ENCODE data around the gene KNG1.

Gene KNG1

DNA sequence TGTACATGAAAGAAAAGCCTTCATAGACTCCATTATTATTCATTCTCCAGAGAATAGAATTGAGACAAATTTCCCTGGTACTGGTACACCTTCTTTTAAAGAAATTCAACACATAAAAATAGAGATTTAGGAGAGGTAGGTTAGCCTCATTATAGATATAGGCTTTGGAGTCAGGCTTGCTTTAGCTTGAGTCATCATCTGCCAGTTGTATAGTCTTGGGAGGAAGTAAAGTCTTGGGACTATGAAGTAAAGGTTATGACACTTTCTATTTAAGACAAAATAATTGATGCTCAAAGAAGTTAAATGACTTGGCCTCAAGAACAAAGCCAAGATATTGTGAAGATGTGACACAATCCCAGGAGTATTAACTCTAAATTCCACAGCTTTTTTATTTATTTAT is 47.0 kb upstream of the KNG1 start:
- Histone ChIP-seq H2AFZ (ENCODE audit: low read depth, low read length, severe bottlenecking) (no peak overlapping the region), H3F3A (ENCODE audit: insufficient read depth) (no peaks in the 10 kb centered on the region), H3K36me3 (ENCODE audit: low read length) (no peaks in the 10 kb centered on the region), H3K27me3 (ENCODE audit: low read length) (no peaks in the 10 kb centered on the region), H4K20me1 (ENCODE audit: low read depth, low read length) (no peaks in the 10 kb centered on the region), H3K4me2 (ENCODE audit: low read depth, low read length, poor library complexity, severe bottlenecking) (no peak overlapping the region), H3K4me3 (ENCODE audit: insufficient read depth, low read length, poor library complexity, severe bottlenecking) (no peak overlapping the region), H3K27ac (ENCODE audit: low read depth, low read length) (no peak overlapping the region), H3K79me2 (ENCODE audit: insufficient read depth, low read length) (no peaks in the 10 kb centered on the region), H3K9me2 (replicated peaks; ENCODE audit: insufficient read depth, low read length) (no peaks in the 10 kb centered on the region), H3K9ac (ENCODE audit: low read length) (no peak overlapping the region), H3K9me3 (ENCODE audit: insufficient read depth, low read length) (no peaks in the 10 kb centered on the region)
- TF ChIP-seq, protein P1, sequence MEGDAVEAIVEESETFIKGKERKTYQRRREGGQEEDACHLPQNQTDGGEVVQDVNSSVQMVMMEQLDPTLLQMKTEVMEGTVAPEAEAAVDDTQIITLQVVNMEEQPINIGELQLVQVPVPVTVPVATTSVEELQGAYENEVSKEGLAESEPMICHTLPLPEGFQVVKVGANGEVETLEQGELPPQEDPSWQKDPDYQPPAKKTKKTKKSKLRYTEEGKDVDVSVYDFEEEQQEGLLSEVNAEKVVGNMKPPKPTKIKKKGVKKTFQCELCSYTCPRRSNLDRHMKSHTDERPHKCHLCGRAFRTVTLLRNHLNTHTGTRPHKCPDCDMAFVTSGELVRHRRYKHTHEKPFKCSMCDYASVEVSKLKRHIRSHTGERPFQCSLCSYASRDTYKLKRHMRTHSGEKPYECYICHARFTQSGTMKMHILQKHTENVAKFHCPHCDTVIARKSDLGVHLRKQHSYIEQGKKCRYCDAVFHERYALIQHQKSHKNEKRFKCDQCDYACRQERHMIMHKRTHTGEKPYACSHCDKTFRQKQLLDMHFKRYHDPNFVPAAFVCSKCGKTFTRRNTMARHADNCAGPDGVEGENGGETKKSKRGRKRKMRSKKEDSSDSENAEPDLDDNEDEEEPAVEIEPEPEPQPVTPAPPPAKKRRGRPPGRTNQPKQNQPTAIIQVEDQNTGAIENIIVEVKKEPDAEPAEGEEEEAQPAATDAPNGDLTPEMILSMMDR (IDR thresholded peaks at IDR 0.05; ENCODE audit: insufficient read depth, low read length, poor library complexity, severe bottlenecking), result no peak

DNA sequence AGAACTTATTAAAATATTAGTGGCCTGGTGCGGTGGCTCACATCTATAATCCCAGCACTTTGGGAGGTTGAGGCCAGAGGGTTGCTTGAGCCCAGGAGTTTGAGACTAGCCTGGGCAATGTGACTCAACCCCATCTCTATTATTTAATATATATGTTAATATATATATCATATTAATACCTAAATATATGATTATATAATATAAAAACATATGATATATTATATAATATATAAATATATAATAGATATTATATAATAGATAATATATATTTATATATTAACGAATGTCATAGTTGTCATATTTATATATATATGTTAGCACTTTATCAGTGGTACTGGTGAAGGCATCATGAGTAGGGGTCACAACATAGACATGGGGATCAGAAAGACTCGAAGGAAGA is 46.1 kb upstream of the KNG1 start:
- Histone ChIP-seq H4K20me1 (ENCODE audit: low read depth, low read length) (no peaks in the 10 kb centered on the region), H3K27me3 (ENCODE audit: low read length) (no peaks in the 10 kb centered on the region), H3K9me2 (replicated peaks; ENCODE audit: insufficient read depth, low read length) (no peaks in the 10 kb centered on the region), H3K36me3 (ENCODE audit: low read length) (no peaks in the 10 kb centered on the region), H3F3A (ENCODE audit: insufficient read depth) (no peaks in the 10 kb centered on the region), H3K79me2 (ENCODE audit: insufficient read depth, low read length) (no peaks in the 10 kb centered on the region), H3K27ac (ENCODE audit: low read depth, low read length) (no peak overlapping the region), H3K9me3 (ENCODE audit: insufficient read depth, low read length) (no peaks in the 10 kb centered on the region), H3K4me3 (ENCODE audit: insufficient read depth, low read length, poor library complexity, severe bottlenecking) (no peak overlapping the region), H3K9ac (ENCODE audit: low read length) (no peak overlapping the region), H2AFZ (ENCODE audit: low read depth, low read length, severe bottlenecking) (no peak overlapping the region), H3K4me2 (ENCODE audit: low read depth, low read length, poor library complexity, severe bottlenecking) (no peak overlapping the region)
- TF ChIP-seq, protein P1 (IDR thresholded peaks at IDR 0.05; ENCODE audit: insufficient read depth, low read length, poor library complexity, severe bottlenecking), result no peak
- TF ChIP-seq EZH2phosphoT487 (conservative IDR thresholded peaks at IDR 0.05; ENCODE audit: low read length), result no peak

DNA sequence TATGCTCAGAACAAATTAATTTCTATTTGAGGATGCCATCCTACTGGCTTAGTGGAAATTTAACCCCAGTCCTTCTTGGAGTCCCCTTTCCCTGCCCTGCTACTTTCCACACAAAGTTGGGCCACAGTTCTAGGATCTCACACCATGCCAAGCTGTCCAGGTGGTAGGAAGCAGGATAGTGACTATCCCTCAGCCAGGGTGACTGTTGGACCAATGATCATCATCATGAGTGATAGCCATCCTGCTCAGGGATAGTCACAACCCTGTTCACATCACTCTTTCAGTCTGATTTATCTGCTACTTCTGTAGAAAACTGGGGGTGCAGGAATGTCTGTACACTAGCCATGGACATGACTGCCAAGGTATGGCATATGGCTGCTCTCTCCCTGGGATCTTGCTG is 38.6 kb upstream of the KNG1 start:
- no peaks in the 10 kb centered on the region for H3K36me3 ChIP-seq (ENCODE audit: low read length)
- no peak overlapping the region for H3K9ac ChIP-seq (ENCODE audit: low read length)
- no peaks in the 10 kb centered on the region for H3K9me3 ChIP-seq (ENCODE audit: insufficient read depth, low read length)
- no peak overlapping the region for H2AFZ ChIP-seq (ENCODE audit: low read depth, low read length, severe bottlenecking)
- no peak overlapping the region for H3K4me2 ChIP-seq (ENCODE audit: low read depth, low read length, poor library complexity, severe bottlenecking)
- no peaks in the 10 kb centered on the region for H3K9me2 ChIP-seq (replicated peaks; ENCODE audit: insufficient read depth, low read length)
- TF ChIP-seq EZH2phosphoT487 (conservative IDR thresholded peaks at IDR 0.05; ENCODE audit: low read length), result no peak
- TF ChIP-seq, protein P1 (IDR thresholded peaks at IDR 0.05; ENCODE audit: insufficient read depth, low read length, poor library complexity, severe bottlenecking), result no peak
- H3K27ac ChIP-seq (ENCODE audit: low read depth, low read length), result no peak overlapping the region
- H3K4me3 ChIP-seq (ENCODE audit: insufficient read depth, low read length, poor library complexity, severe bottlenecking), result no peak overlapping the region
- H3F3A ChIP-seq (ENCODE audit: insufficient read depth), result no peaks in the 10 kb centered on the region
- no peaks in the 10 kb centered on the region for H3K27me3 ChIP-seq (ENCODE audit: low read length)
- H4K20me1 ChIP-seq (ENCODE audit: low read depth, low read length), result no peaks in the 10 kb centered on the region
- H3K79me2 ChIP-seq (ENCODE audit: insufficient read depth, low read length), result no peaks in the 10 kb centered on the region

DNA sequence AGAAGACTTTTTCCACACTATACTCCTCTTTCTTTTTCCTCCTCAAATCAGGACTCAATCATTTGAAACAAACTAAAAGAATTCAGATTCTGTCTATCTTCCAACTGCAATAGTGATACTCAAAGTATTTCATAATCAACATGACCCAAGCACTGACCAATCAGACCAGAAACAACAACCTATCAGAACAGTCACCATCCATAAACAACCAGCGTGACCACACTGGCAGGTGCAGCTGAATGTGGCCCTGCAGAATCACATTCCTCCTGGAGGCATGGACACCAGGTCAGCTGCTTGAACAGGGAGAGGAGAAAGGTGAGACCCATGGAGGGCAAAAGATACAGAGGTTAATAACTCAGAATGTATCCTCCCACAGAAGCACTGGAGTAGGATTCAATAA is 38.0 kb upstream of the KNG1 start:
- no peak overlapping the region for H2AFZ ChIP-seq (ENCODE audit: low read depth, low read length, severe bottlenecking)

More for the DNA sequence above, 38.0 kb upstream of the KNG1 start:
- H3K9me3 ChIP-seq (ENCODE audit: insufficient read depth, low read length), result no peaks in the 10 kb centered on the region
- no peaks in the 10 kb centered on the region for H3K79me2 ChIP-seq (ENCODE audit: insufficient read depth, low read length)
- H3K9me2 ChIP-seq (replicated peaks; ENCODE audit: insufficient read depth, low read length), result no peaks in the 10 kb centered on the region
- H3K27ac ChIP-seq (ENCODE audit: low read depth, low read length), result no peak overlapping the region
- H4K20me1 ChIP-seq (ENCODE audit: low read depth, low read length), result no peaks in the 10 kb centered on the region
- TF ChIP-seq EZH2phosphoT487 (conservative IDR thresholded peaks at IDR 0.05; ENCODE audit: low read length), result no peak
- TF ChIP-seq, protein P1 (IDR thresholded peaks at IDR 0.05; ENCODE audit: insufficient read depth, low read length, poor library complexity, severe bottlenecking), result no peak
- H3F3A ChIP-seq (ENCODE audit: insufficient read depth), result no peaks in the 10 kb centered on the region
- no peak overlapping the region for H3K9ac ChIP-seq (ENCODE audit: low read length)
- no peak overlapping the region for H3K4me3 ChIP-seq (ENCODE audit: insufficient read depth, low read length, poor library complexity, severe bottlenecking)
- H3K36me3 ChIP-seq (ENCODE audit: low read length), result no peaks in the 10 kb centered on the region
- no peaks in the 10 kb centered on the region for H3K27me3 ChIP-seq (ENCODE audit: low read length)
- H3K4me2 ChIP-seq (ENCODE audit: low read depth, low read length, poor library complexity, severe bottlenecking), result no peak overlapping the region
